Right lobe of liver (tissue), 6 donors: Measurements from ENCODE around the gene C1R. TPM values are rescaled to one million over a fixed set of nuclear protein-coding genes. Genes with fewer than 3 reads are reported as not detected.

ENCODE experiments used
- ATAC-seq, 4 donors: fragments of 200-7000 bp; cut with Tn5 transposase; one replicate each; pipeline ENCODE4 v1.9.1; 2020; ENCODE audit warnings: mild to moderate bottlenecking in 4 of 4, moderate library complexity in 4 of 4
- DNase-seq, 3 donors: peaks; one replicate each; pipeline ENCODE4 v3.0.0-alpha.2; 2020
- H3K27ac ChIP-seq, 3 donors: fragments of 200-600 bp; one replicate each; pipeline ENCODE4 v1.8.0; 2022
- H3K27me3 ChIP-seq, 2 donors: fragments of 200-600 bp; one replicate each; pipeline ENCODE4 v1.8.0; 2022
- H3K36me3 ChIP-seq, 4 donors: fragments of 200-600 bp; sonication (generic) in 1 of 4; one replicate each; pipeline versions ENCODE4 v1.5.1 to v1.8.0; 2017 to 2022; ENCODE audit warnings: control low read depth in 1 of 4
- H3K4me1 ChIP-seq, 4 donors: fragments of 200-600 bp; sonication (generic) in 1 of 4; one replicate each; pipeline versions ENCODE4 v1.5.1 to v1.8.0; 2017 to 2022; ENCODE audit warnings: control low read depth in 1 of 4
- H3K4me3 ChIP-seq, 3 donors: fragments of 200-600 bp; one replicate each; pipeline ENCODE4 v1.8.0; 2022
- H3K9me3 ChIP-seq, 4 donors: fragments of 200-600 bp; sonication (generic) in 1 of 4; one replicate each; pipeline versions ENCODE4 v1.5.1 to v1.8.0; 2017 to 2022; ENCODE audit warnings: control low read depth in 1 of 4
- CTCF ChIP-seq, 4 donors: fragments of 200-600 bp in 3 of 4; fragments of 450-650 bp in 1 of 4; IDR thresholded peaks; one replicate each; pipeline versions ENCODE4 v1.5.1 to v1.8.0; 2016 to 2022; ENCODE audit warnings: antibody characterized with exemption in 4 of 4, mild to moderate bottlenecking in 2 of 4
- POLR2A ChIP-seq: fragments of 450-650 bp; IDR thresholded peaks from one replicate; pipeline ENCODE4 v1.6.1; 2017; ENCODE audit warnings: antibody characterized with exemption, mild to moderate bottlenecking
- WGBS: methylation state at CpG from one replicate; pipeline ENCODE4 v1.1.6; 2018; ENCODE audit warnings: low coverage, low lambda C conversion rate; ENCODE audit not compliant: insufficient coverage; ENCODE audit errors: missing lambda C conversion rate; 5-methylcytosine and 5-hydroxymethylcytosine counted together
- intact Hi-C, 2 donors: fragments of 100-400 bp; cut with DNase I; formaldehyde crosslinking; loops; one replicate each; pipeline versions ENCODE4 v1.11.2 to v1.14.1; 2022
- total RNA-seq, 6 experiments: library from RNA; depleted of rRNA in 2 of 6; stranded (reverse); fragments of >200 nt in 2 of 6; fragmentation: NEBNext Ultra II Directional in 3 of 6; extraction: Animal tissue kit (Norgen Biotek cat#: 25700) in 3 of 6; gene quantifications; one replicate each; pipeline versions ENCODE4 v1.1.0 to v1.2.4, GENCODE V29; 2016 to 2023
- donor health status: DM: no; HTN: yes; CAD: no.
- donor health status: DM: no; HTN: no; CAD: no.
- donor health status: DM: no; HTN: no; CAD: no.
- donor health status: DM: no; HTN: yes; CAD: no.
- donor health status: DM: no; HTN: yes; CAD: no.

The C1R gene
- total RNA-seq, 6 experiments from 2014 or later: 1,157 to 2,557 (median 1,950) TPM

GRCh38 chr12:7067096-7067495, 25.1 kb downstream of the C1R start:
- WGBS: 58% methylated on average over 3 of the region's 7 CpGs
- TF ChIP-seq POLR2A (no peak), CTCF (IDR thresholded peaks at IDR 0.05) (no peak)
- H3K4me1 ChIP-seq: peaks cover 0 to 86% (median 31%) of the 10 kb centered on the region in 4 donors

GRCh38 chr12:7066596-7066995, 25.6 kb downstream of the C1R start:
- DNase-seq (no peak), ATAC-seq (no peak)
- 100% methylated on average over 1 of the region's 2 CpGs for WGBS
- TF ChIP-seq POLR2A (no peak), CTCF (IDR thresholded peaks at IDR 0.05) (no peak)
- Histone ChIP-seq H3K9me3 (no peaks in the 10 kb centered on the region), H3K4me3 (peak overlapping the region in 1 of 3 donors; percentile 2), H3K36me3 (peaks cover 0 to 79% (median 28%) of the 10 kb centered on the region in 4 donors), H3K4me1 (peaks cover 0 to 86% (median 31%) of the 10 kb centered on the region in 4 donors), H3K27ac (peak overlapping the region in 2 of 3 donors; percentile 6 to 16), H3K27me3 (no peaks in the 10 kb centered on the region)
- intact Hi-C loops: no loop called here

More at GRCh38 chr12:7067096-7067495, 25.1 kb downstream of the C1R start:
- DNase-seq (no peak), ATAC-seq (no peak)
- H3K36me3 ChIP-seq: peaks cover 0 to 79% (median 28%) of the 10 kb centered on the region in 4 donors
- no peaks in the 10 kb centered on the region for H3K9me3 ChIP-seq
- intact Hi-C loops: no loop called here
- H3K4me3 ChIP-seq: peak overlapping the region in 1 of 3 donors; percentile 2
- H3K27me3 ChIP-seq: no peaks in the 10 kb centered on the region
- H3K27ac ChIP-seq: peak overlapping the region in 2 of 3 donors; percentile 59 to 82

- DNase-seq: no peak
- 73% methylated on average over 6 of the region's 7 CpGs for WGBS
- Histone ChIP-seq H3K4me3 (peak overlapping the region in 2 of 3 donors; percentile 71 to 74), H3K9me3 (no peaks in the 10 kb centered on the region), H3K27me3 (no peaks in the 10 kb centered on the region), H3K27ac (peak overlapping the region in 1 of 3 donors; percentile 14), H3K4me1 (peaks cover 0 to 74% (median 23%) of the 10 kb centered on the region in 4 donors), H3K36me3 (peaks cover 0 to 70% (median 25%) of the 10 kb centered on the region in 4 donors)
- TF ChIP-seq CTCF (IDR thresholded peaks at IDR 0.05) (no peak), POLR2A (no peak)
- no peak for ATAC-seq
- intact Hi-C loops: no loop called here
Observed at GRCh38 chr12:7065073-7065623, 27.1 kb downstream of the C1R start.

- ATAC-seq: no peak
- H3K4me1 ChIP-seq: peaks cover 0 to 70% (median 23%) of the 10 kb centered on the region in 4 donors
- H3K9me3 ChIP-seq: no peaks in the 10 kb centered on the region
- H3K27me3 ChIP-seq: no peaks in the 10 kb centered on the region
- no peak for DNase-seq
- WGBS: 41% methylated on average over 3 of the region's 3 CpGs
- H3K4me3 ChIP-seq: peak overlapping the region in 2 of 3 donors; percentile 71 to 74
- H3K36me3 ChIP-seq: peaks cover 0 to 64% (median 24%) of the 10 kb centered on the region in 4 donors
- intact Hi-C loops: loop anchor here in 1 of 2 donors (5.0 kb wide), 1 partner anchor 33 kb away; no protein-coding TSS in a partner anchor
- no peak for TF ChIP-seq CTCF (IDR thresholded peaks at IDR 0.05)
- H3K27ac ChIP-seq: peak overlapping the region in 1 of 3 donors; percentile 87
Observed at GRCh38 chr12:7064516-7064915, 27.7 kb downstream of the C1R start.
